ENCODE data around the gene MB.
A peak's percentile ranks its signal among the peaks of the same experiment; 100 is the strongest.

The MB gene

GRCh38 chr22:35593071-35593890 lies 23.8 kb downstream of the MB start:
- no peak for DNase-seq

DNA sequence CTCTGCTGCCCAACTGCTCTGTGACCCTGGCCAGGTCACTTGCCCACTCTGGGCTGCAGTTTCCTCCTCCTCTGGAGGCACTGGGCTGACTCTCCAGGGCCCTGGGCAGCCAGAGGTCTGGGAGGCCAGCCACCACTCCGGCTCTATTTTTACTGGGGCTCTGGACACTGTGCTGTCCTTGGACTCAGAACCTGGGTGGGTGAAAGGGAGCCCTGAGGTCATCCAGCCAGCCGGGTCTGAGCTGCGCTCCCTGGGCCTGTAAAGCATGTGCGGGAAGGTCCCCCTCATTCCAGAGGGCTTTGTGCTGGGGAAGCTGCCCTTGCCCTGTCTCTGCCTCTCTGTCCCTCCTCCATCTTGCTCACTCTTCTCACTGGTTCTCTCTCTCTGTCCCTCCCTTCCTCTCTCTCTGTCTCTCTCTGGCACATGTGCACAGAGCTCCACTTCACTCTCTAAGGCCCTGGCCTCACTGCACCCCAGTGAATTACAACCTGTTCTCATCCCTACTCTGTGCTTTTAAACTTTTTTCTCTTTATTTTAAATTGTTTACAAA lies 24.6 kb downstream of the MB start:
- no peak for DNase-seq

DNA sequence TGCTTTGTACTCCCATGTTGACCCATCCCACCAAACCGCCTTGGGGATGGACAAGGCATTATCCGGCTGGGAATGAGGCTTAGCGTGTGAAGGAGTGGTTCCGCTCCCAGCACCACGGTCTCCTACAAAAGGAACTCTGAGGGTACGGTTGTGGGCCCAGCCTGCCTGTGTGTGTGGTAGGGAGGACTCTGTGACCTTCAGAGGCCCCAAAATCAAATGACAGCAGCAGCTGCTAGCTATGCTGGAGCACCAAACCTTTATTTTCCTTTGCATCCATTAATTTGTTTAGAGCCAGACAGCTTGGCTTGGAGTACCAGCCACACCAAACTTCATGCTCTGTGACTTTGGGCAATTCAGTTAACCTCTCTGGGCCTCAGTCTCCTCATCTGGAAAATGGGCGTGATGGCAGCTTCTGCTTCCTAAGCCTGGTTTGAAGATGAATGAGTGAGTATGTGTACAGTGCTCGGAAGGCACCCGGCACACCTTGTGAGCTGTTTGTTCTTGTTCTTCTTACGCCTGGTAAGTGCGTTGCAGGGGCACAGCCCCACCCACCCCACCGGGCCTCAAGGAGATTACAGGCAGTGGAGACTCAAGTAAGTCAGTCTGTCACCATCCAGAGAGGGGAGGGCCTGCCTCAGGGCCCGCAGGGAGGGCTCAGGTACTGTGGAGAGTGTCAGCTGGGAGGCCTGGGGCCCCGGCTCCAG lies 25.3 kb downstream of the MB start:
- DNase-seq = no peak

- DNase-seq = no peak
Observed at GRCh38 chr22:35590634-35591295, 26.4 kb downstream of the MB start.

- DNase-seq = no peak
Observed at GRCh38 chr22:35589756-35590093, 27.4 kb downstream of the MB start.

- no peak for DNase-seq
Observed at GRCh38 chr22:35589071-35589755, 27.9 kb downstream of the MB start.

- DNase-seq = no peak
Observed at GRCh38 chr22:35587896-35588295, 29.2 kb downstream of the MB start.

DNA sequence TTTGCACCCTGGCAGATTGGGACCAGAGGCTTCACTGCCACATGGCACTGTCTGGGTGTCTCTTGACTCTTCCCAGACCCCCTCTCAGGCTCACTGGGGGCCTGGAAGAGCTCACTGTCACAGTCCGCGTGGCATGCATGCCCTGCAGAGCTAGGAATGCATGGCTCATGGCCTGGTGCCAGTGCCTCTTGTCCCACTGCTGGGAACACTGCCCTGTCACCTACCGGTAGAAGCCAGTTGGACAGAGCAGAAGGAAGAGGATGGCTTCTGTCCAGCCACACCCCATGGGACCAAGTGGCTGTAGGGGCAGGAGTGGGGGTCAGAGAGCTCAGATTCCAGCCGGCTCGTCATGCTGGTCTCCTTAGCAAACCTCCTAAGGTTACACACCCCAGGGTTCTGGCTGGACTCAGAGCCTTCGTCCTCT lies 29.7 kb downstream of the MB start:
- no peak for DNase-seq

DNA sequence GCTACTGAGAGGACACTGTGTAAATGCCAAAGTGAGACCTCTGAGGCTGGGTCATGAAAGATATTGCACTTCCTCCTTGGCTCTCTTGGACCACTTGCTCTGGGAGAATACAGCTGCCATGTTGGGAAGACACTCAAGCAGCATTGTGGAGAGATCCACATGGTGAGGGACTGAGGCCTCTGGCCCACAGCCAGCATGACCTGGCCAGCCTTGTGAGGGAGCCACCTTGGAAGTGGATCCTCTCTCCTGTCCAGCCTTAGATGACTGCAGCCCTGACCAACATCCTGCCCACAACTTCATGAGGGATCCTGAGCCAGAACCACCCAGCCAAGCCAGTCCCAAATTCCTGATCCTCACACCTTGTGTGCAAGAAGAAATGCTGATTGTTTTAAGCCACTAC lies 30.4 kb downstream of the MB start:
- DNase-seq = no peak

DNA sequence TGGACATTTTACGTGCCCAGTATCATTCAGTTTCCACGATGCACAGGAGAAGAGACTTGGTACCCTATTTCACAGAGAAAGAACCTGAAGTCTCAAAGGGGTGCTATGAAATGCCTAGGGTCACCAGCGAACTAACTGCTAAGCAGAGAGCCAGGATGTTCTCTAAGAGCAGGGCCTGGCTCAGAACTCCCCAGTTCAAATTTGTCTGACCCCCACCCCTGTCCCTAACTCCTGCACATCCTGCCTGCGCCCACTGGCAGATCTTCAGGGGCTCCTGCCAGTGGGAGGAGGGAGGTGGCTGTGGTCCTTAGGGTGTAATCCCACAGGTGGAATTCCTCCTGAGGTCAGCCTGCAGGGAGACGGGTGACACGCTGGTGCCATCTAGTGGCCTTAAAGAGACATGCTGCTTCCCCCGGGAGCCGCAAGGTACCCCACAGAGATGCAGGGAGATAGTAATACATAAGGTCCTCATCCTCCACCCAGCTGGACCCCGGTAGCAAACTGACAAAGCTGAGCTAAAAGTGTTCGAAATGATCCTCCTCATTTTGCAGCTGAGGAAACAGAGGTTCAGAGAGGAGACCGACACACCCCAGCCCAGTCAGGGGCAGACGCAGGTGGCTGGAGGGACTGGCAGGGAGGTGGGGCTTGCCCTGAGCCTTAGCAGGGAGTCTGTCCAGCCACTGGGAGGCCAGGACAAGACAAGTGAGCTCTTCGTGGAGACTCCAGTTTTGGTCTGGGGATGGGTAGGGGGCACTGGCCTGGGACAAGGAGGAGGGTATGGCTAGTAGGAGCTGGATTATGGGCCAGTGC lies 34.1 kb downstream of the MB start:
- DNase-seq = peak; percentile 29

DNA sequence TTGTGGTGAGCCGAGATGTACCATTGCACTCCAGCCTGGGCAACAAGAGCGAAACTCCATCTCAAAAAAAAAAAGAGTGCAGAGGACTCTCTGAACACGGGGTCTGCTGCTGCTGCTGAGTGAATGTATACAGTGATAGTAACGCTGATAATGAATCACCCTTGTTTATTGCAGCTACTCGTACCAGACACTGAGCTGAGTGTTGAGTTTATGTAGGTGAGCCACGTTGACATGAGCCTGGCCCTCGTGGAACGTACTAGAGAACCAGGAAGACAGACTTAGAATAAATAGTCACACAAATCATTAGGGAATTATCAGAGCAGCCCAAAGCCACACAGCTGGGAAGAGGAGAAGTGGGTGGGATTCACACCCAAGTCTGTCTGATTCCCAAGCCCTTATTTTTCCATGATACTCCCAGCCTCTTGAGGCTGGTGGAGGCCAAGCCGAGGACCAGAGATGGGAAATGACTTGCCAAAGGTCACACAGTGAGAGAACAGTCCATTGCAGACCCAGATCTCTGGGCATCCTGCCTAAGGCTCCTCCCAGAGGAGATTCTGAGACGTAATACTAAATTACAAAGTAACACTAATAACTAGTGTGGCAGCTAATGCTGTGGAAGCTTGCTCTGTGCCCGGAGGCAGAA lies 34.8 kb downstream of the MB start:
- DNase-seq = no peak

DNA sequence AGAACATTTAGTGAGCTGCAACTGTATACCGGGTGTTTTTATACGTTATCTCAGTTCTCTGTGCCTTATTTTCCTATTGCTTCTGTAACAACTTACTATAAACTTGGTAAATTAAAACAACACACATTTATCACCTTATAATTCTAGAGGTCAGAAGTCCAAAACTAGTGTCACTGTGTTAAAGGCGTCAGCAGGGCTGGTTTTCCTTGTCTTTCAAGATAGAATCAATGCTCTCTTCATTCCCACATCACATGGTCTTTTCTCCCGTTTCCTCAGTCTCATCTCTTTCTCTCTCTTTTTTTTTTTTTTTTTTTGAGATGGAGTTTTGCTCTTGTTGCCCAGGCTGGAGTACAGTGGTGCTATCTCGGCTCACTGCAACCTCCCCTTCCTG lies 36.1 kb downstream of the MB start:
- no peak for DNase-seq

DNA sequence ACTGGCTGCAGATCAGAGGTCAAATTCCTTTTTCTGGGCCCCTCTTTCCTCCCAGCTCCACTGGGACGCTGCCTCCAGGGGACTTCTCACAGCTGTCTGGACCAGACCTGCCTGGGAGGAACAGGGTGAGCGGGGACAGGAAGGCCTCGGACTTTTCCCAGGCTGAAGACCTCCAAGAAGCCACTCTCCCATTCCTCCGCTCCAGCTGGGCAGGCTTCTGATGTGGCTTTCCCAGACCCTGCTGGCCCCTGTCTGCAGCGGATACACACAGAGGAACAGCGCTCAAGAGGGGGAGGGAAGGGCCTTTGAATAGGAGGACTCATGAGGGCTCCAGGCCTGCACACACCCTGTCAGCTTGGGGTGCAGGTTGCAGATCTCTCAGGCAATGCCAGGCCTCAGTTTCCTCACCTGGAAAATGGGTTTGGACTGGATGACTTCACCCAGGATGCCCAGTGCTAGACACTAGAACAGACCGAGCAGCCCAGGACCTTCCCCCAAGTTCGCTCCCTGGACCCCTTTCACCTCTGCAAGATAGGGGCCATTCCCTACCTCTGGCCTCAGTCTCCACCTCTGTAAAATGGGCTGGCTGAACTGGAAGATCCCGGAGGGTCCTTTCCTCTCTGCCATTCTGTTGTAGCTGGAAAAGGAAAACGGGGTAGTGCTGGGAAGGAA lies 36.6 kb downstream of the MB start:
- DNase-seq = no peak

- no peak for DNase-seq
Observed at GRCh38 chr22:35578836-35579575, 38.1 kb downstream of the MB start.

- DNase-seq = no peak
Observed at GRCh38 chr22:35577799-35578659, 39.1 kb downstream of the MB start.

GRCh38 chr22:35576671-35577070 lies 40.5 kb downstream of the MB start:
- no peak for DNase-seq

DNA sequence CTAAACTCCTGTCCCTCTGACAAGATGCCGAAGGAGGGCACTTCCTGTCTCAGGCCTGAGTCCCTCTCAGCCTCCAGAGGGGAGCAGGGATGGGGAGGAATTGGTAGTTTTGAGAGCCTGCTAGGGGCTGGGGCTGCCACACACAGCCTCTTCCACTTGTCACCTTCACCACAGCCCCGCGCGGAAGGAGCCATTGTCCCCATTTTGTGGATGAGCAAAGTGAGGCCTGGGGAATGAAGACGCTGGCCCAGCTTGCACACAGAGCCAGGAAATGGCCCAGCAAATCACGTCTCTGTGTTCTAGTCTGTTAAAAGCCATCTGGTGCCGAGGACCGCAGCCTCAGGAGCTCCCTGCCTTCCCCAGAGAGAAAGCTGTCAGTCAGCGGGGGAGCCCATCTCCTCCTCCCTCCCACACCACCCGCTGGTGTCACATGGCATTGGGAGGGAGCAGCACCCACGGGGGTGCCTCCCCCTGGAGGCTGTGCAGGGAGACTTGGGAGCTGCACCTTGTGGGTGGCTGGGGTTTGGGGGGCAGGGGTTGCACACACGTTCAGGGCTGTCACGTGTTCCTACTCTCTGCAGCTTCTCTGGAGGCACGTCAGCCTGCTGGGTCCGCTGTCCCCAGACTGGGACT lies 41.9 kb downstream of the MB start:
- no peak for DNase-seq

DNA sequence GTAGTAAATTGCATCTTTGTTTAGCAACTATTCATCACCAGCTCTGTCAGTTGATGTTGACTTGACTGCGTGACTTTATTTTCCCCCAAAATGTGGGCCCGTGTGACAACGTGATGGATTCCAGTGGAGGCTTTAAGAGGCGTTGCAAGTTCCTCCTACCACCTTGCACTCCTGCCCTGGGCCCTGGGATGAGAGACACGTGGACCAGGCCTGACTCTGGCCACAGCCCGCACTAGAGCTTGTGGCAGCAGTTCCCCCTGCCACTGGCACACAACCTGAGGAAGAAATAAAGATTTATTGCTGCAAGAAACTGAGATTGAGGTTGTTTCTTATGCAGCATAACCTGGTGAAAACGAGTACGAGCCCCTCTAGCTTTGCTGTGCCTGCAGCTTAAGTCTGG lies 44.6 kb downstream of the MB start:
- no peak for DNase-seq

DNA sequence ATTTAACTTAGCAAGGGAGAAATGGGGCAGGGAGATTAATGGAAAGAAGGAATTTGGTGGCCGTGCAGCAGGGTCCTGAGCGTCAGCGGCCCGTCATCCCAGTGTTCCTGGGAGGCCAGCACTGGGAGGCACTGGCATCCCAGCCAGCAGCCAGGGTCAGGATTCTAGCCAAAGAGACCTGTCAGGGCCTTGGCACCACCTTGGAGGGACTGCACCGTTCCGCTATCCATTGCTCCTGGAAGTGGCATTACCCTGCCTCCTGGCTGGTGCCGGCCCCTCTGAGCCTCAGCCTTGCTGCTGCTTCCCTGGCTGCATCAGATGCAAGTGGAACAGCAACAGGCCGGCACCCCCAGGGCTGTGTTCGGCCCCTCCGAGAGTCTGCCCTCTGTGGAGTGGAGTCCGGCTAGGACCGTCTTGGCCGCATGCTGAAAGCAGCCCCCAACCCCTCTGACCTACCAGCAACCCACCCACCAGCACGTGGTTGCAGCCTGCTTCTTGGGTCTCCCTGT lies 46.4 kb downstream of the MB start:
- no peak for DNase-seq

Measured in central memory CD4-positive, alpha-beta T cell (primary cell).